WTC11 (cell line): Measurements from ENCODE around the gene ACBD6.

Source experiments
- AFF4 ChIP-seq: sonication (generic); formaldehyde crosslinking; IDR thresholded peaks from 2 replicates; pipeline ENCODE4 v1.8.1; 2023; ENCODE audit warnings: mild to moderate bottlenecking, missing genetic modification reagents, borderline replicate concordance
- CTCF ChIP-seq: fragments of 200-600 bp; IDR thresholded peaks from 2 replicates; pipeline ENCODE4 v1.8.0; 2022; ENCODE audit warnings: antibody characterized with exemption
- IRF1 ChIP-seq: sonication (generic); formaldehyde crosslinking; IDR thresholded peaks from 2 replicates; pipeline ENCODE4 v1.8.0; 2023; ENCODE audit warnings: missing genetic modification reagents
- JUN ChIP-seq: sonication (generic); formaldehyde crosslinking; IDR thresholded peaks from 2 replicates; pipeline ENCODE4 v1.8.0; 2023; ENCODE audit warnings: mild to moderate bottlenecking, missing genetic modification reagents
- NR3C1 ChIP-seq: sonication (generic); formaldehyde crosslinking; conservative IDR thresholded peaks from 2 replicates; pipeline ENCODE4 v1.8.1; 2023; ENCODE audit warnings: low read depth, mild to moderate bottlenecking, missing genetic modification reagents
- USF2 ChIP-seq: sonication (generic); formaldehyde crosslinking; IDR thresholded peaks from 2 replicates; pipeline ENCODE4 v1.8.1; 2023; ENCODE audit warnings: mild to moderate bottlenecking, missing genetic modification reagents, moderate library complexity
- ZBTB43 ChIP-seq: sonication (generic); formaldehyde crosslinking; IDR thresholded peaks from 2 replicates; pipeline ENCODE4 v1.8.1; 2023; ENCODE audit warnings: mild to moderate bottlenecking, missing genetic modification reagents
- ZNF263 ChIP-seq: sonication (generic); formaldehyde crosslinking; IDR thresholded peaks from 2 replicates; pipeline ENCODE4 v1.8.1; 2022; ENCODE audit warnings: low read depth, mild to moderate bottlenecking, moderate library complexity, missing genetic modification reagents

GRCh38 chr1:180270530-180271271 lies 231.7 kb downstream of the ACBD6 start:
- no peak for TF ChIP-seq NR3C1 (CRISPR knock-in tag)
- TF ChIP-seq ZNF263 (CRISPR knock-in tag) = no peak
- TF ChIP-seq CTCF = no peak; the same call in 1 of the 2 replicates
- TF ChIP-seq JUN = no peak
- TF ChIP-seq USF2 (CRISPR knock-in tag) = no peak
- TF ChIP-seq IRF1 (CRISPR knock-in tag) = no peak
- no peak for TF ChIP-seq ZBTB43 (CRISPR knock-in tag)
- TF ChIP-seq AFF4 (CRISPR knock-in tag) = no peak
